Fibroblast of lung (primary cell): ENCODE data around the gene ZNF346. TPM values are rescaled to one million over a fixed set of nuclear protein-coding genes. Genes with fewer than 3 reads are reported as not detected.
"Not testable (repeated sequence)": the region's sequence is repeated elsewhere in the genome, so short reads cannot be mapped to it uniquely, and the experiment has no call there.

Experiments
- DNase-seq, 2 donors: peaks; one replicate each; pipeline versions ENCODE4 v3.0.0 to v3.0.0-alpha.2; 2010; ENCODE audit warnings: low read depth in 2 of 2
- H2AFZ ChIP-seq: 2 replicates; pipeline ENCODE4 v1.5.1; 2012; ENCODE audit warnings: low read length, control low read depth, inconsistent platforms
- H3K27ac ChIP-seq: 2 replicates; pipeline ENCODE4 v1.5.1; 2011; ENCODE audit warnings: low read length, control low read depth; ENCODE audit not compliant: insufficient read depth
- H3K27me3 ChIP-seq: 2 replicates; pipeline ENCODE4 v1.5.1; 2011; ENCODE audit warnings: mild to moderate bottlenecking, low read length; ENCODE audit not compliant: control insufficient read depth, insufficient read depth
- H3K36me3 ChIP-seq: 2 replicates; pipeline ENCODE4 v1.5.1; 2011; ENCODE audit warnings: low read length; ENCODE audit not compliant: control insufficient read depth, insufficient read depth
- H3K4me1 ChIP-seq: 2 replicates; pipeline ENCODE4 v1.5.1; 2011; ENCODE audit warnings: low read length; ENCODE audit not compliant: control insufficient read depth, insufficient read depth; ENCODE audit errors: extremely low read depth
- H3K4me2 ChIP-seq: 2 replicates; pipeline ENCODE4 v1.5.1; 2011; ENCODE audit warnings: low read length, control low read depth; ENCODE audit not compliant: insufficient read depth; ENCODE audit errors: extremely low read depth
- H3K4me3 ChIP-seq, 4 experiments: fragments of 200-600 bp in 1 of 4; sonication (generic) in 1 of 4; replicated peaks in 1 of 4; 2 replicates each; pipeline ENCODE4 v1.5.1; 2011 to 2016; ENCODE audit warnings: low read length in 4 of 4, low read depth in 3 of 4, mild to moderate bottlenecking in 3 of 4, control low read depth in 2 of 4, inconsistent platforms in 1 of 4, mixed read lengths in 1 of 4; ENCODE audit not compliant: insufficient read depth in 1 of 4; ENCODE audit errors: control extremely low read depth in 1 of 4
- H3K79me2 ChIP-seq: 2 replicates; pipeline ENCODE4 v1.5.1; 2012; ENCODE audit warnings: mild to moderate bottlenecking, low read length, inconsistent platforms; ENCODE audit not compliant: control insufficient read depth, insufficient read depth
- H3K9ac ChIP-seq: 2 replicates; pipeline ENCODE4 v1.5.1; 2011; ENCODE audit warnings: mild to moderate bottlenecking, low read length, control low read depth; ENCODE audit not compliant: insufficient read depth
- H3K9me3 ChIP-seq: 2 replicates; pipeline ENCODE4 v1.5.1; 2012; ENCODE audit warnings: low read depth, low read length; ENCODE audit not compliant: control insufficient read depth, insufficient read depth
- H4K20me1 ChIP-seq: 2 replicates; pipeline ENCODE4 v1.5.1; 2011; ENCODE audit warnings: low read length; ENCODE audit not compliant: control insufficient read depth, insufficient read depth; ENCODE audit errors: extremely low read depth
- CTCF ChIP-seq, 2 donors: IDR thresholded peaks in 1 of 2; conservative IDR thresholded peaks in 1 of 2; 1 replicate in 1 of 2; 2 replicates in 1 of 2; pipeline ENCODE4 v1.5.1; 2011 to 2012; ENCODE audit warnings: low read length in 2 of 2, control low read depth in 1 of 2, inconsistent platforms in 1 of 2, low read depth in 1 of 2, mild to moderate bottlenecking in 1 of 2
- EZH2 ChIP-seq: IDR thresholded peaks from 2 replicates; pipeline ENCODE4 v1.5.1; 2012; ENCODE audit warnings: low read length, control low read depth, mild to moderate bottlenecking; ENCODE audit errors: missing control alignments
- polyA plus RNA-seq, 2 donors: library from polyadenylated mRNA; depleted of rRNA in 1 of 2; stranded (reverse) in 1 of 2; unstranded in 1 of 2; fragments of >200 nt; gene quantifications; 2 replicates each; pipeline ENCODE4 v1.2.1, GENCODE V29; 2011 to 2012; ENCODE audit warnings: missing spikeins in 1 of 2
- total RNA-seq: library from RNA; depleted of rRNA; stranded (reverse); fragments of >200 nt; gene quantifications from 2 replicates; pipeline ENCODE4 v1.2.1, GENCODE V29; 2014

Gene ZNF346
- total and polyA plus RNA-seq, 2 donors (not counting 1 experiment from before 2014, with no cell fraction given), result 14.0 to 14.9 TPM

GRCh38 chr5:177045631-177046030 lies 23.1 kb downstream of the ZNF346 start:
- H3K9me3 ChIP-seq, result no peaks in the 10 kb centered on the region
- H4K20me1 ChIP-seq, result no peaks in the 10 kb centered on the region
- no peaks in the 10 kb centered on the region for H3K27me3 ChIP-seq
- H3K4me2 ChIP-seq, result no peak overlapping the region
- H3K79me2 ChIP-seq, result no peaks in the 10 kb centered on the region
- DNase-seq, result no peak
- no peak overlapping the region for H3K4me3 ChIP-seq
- no peak overlapping the region for H2AFZ ChIP-seq
- H3K27ac ChIP-seq, result no peak overlapping the region
- H3K4me1 ChIP-seq, result no peaks in the 10 kb centered on the region
- TF ChIP-seq EZH2 (no peak), CTCF (conservative IDR thresholded peaks at IDR 0.05 in 1 of 2, IDR thresholded peaks at IDR 0.05 in 1 of 2; ENCODE audit: low read depth in 1 of 2, low read length in 2 of 2) (no peak)
- no peak overlapping the region for H3K9ac ChIP-seq
- H3K36me3 ChIP-seq, result peaks cover 4% of the 10 kb centered on the region

DNA sequence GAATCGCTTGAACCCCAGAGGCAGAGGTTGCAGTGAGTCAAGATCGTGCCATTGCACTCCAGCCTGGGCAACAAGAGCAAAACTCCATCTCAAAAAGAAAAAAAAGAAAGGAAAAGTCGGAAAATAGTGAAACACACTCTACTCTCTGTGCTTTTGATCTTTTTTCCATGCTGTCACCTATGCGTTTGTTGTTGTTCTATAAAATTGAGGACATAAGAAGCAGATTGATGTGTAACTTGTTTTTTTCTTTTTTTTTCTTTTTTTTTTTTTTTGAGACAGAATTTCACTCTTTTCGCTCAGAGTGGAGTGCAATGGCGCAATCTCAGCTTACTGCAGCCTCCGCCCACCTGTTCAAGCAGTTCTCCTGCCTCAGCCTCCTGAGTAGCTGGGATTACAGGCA lies 26.0 kb downstream of the ZNF346 start:
- H3K9ac ChIP-seq, DNase-seq, H4K20me1 ChIP-seq, H3K36me3 ChIP-seq, H3K27ac ChIP-seq, H3K4me3 ChIP-seq, H3K4me1 ChIP-seq, H3K27me3 ChIP-seq, H2AFZ ChIP-seq, H3K9me3 ChIP-seq, H3K4me2 ChIP-seq, H3K79me2 ChIP-seq: not testable (repeated sequence)

DNA sequence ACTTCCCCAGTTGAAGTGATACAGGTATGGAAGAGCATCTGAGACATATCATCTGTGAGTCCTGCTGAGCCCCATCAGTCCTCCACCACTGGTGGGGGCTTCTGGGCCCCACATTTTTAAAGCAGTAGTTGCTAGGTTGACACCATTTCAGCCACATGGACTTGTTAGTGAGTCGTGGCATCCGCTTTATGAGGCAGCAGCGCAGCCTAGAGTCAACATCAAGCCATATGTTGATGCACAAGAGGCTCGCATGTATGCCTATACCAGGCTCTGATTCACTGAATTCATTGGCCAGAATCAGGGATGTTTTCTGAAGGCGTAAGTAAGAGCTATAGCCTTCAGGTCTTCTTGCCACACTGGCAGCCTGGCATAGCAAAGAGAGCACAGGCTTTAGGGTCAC lies 26.8 kb downstream of the ZNF346 start:
- Histone ChIP-seq H3K36me3 (peaks cover 4% of the 10 kb centered on the region), H3K27ac (no peak overlapping the region), H4K20me1 (no peaks in the 10 kb centered on the region), H3K9ac (no peak overlapping the region), H3K27me3 (no peaks in the 10 kb centered on the region), H3K4me3 (no peak overlapping the region), H3K4me2 (no peak overlapping the region), H2AFZ (no peak overlapping the region), H3K9me3 (no peaks in the 10 kb centered on the region), H3K4me1 (no peaks in the 10 kb centered on the region), H3K79me2 (no peaks in the 10 kb centered on the region)
- TF ChIP-seq CTCF (conservative IDR thresholded peaks at IDR 0.05 in 1 of 2, IDR thresholded peaks at IDR 0.05 in 1 of 2; ENCODE audit: low read depth in 1 of 2, low read length in 2 of 2) (no peak), EZH2 (no peak)
- no peak for DNase-seq
